Natural killer cell treated with Interleukin-12 subunit alpha and Interleukin-12 subunit beta and Interleukin-15 and Interleukin-18, amount 100 ng/mL, for 72 hours (primary cell): ENCODE measurements around the gene SNX30. TPM values are rescaled to one million over a fixed set of nuclear protein-coding genes. Genes with fewer than 3 reads are reported as not detected.
A peak's percentile ranks its signal among the peaks of the same experiment; 100 is the strongest.

Experiments used
- ATAC-seq, 2 donors: fragments of 150-1000 bp; cut with Tn5 transposase in 1 of 2; sonication (Bioruptor Pico), chemical (Tn5 transposase) in 1 of 2; 2 replicates each; pipeline ENCODE4 v1.10.0; 2021
- DNase-seq: peaks from one replicate; pipeline ENCODE4 v3.0.0; 2022; ENCODE audit warnings: low spot score
- H3K27ac Mint-ChIP-seq, 2 donors: 1 replicate in 1 of 2; 2 replicates in 1 of 2; pipeline ENCODE4 v1.8.0; 2022; ENCODE audit warnings: mixed read lengths in 2 of 2, mild to moderate bottlenecking in 1 of 2, moderate library complexity in 1 of 2
- H3K27me3 Mint-ChIP-seq, 2 donors: 1 replicate in 1 of 2; 2 replicates in 1 of 2; pipeline ENCODE4 v1.8.0; 2022; ENCODE audit warnings: mixed read lengths in 2 of 2
- H3K36me3 Mint-ChIP-seq: one replicate; pipeline ENCODE4 v1.8.0; 2022; ENCODE audit warnings: mixed read lengths
- H3K4me1 Mint-ChIP-seq, 2 donors: 1 replicate in 1 of 2; 2 replicates in 1 of 2; pipeline ENCODE4 v1.8.0; 2022; ENCODE audit warnings: low read depth in 2 of 2, mixed read lengths in 2 of 2, mild to moderate bottlenecking in 1 of 2
- H3K4me3 Mint-ChIP-seq: one replicate; pipeline ENCODE4 v1.8.0; 2022; ENCODE audit warnings: mixed read lengths
- H3K9me3 Mint-ChIP-seq: 2 replicates; pipeline ENCODE4 v1.8.0; 2022; ENCODE audit warnings: mixed read lengths
- total RNA-seq, 2 donors: library from RNA; stranded (reverse); gene quantifications; one replicate each; pipeline ENCODE4 v1.2.3, GENCODE V29; 2022

Gene SNX30
- total RNA-seq, 2 donors from 2014 or later = 6.1 to 6.2 TPM

DNA sequence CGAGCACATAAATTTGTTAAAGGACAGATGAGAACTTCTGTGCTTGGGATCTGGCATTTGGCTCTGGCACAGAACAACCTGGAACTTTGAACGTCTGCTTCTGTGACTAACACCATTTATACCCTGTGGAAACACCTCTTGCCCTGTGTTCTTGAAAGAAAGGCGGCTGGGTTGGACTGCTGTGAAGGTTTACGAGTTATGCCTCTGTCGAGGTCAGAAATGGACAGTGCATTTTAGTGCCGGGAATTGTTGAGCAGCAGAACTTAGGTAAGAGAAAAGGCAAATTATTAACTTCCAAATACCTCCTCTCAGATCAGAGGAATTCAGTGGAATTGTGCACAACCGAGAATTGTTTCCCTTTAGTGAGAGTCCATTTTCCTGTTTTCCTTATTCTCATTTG lies 18.6 kb upstream of the SNX30 start:
- no peaks in the 10 kb centered on the region for H3K4me1 Mint-ChIP-seq
- H3K36me3 Mint-ChIP-seq = no peaks in the 10 kb centered on the region
- no peak for DNase-seq
- H3K27me3 Mint-ChIP-seq = peaks cover 0 to 2% of the 10 kb centered on the region in 2 donors
- no peaks in the 10 kb centered on the region for H3K9me3 Mint-ChIP-seq
- no peak overlapping the region for H3K27ac Mint-ChIP-seq
- no peak for ATAC-seq
- H3K4me3 Mint-ChIP-seq = no peak overlapping the region

GRCh38 chr9:112734892-112735291 lies 15.7 kb upstream of the SNX30 start:
- ATAC-seq (no peak), DNase-seq (no peak)
- H3K27ac Mint-ChIP-seq = no peak overlapping the region
- no peaks in the 10 kb centered on the region for H3K36me3 Mint-ChIP-seq
- no peak overlapping the region for H3K4me3 Mint-ChIP-seq
- no peaks in the 10 kb centered on the region for H3K9me3 Mint-ChIP-seq
- H3K27me3 Mint-ChIP-seq = no peaks in the 10 kb centered on the region
- no peaks in the 10 kb centered on the region for H3K4me1 Mint-ChIP-seq

- peaks cover 4 to 12% of the 10 kb centered on the region in 2 donors for H3K4me1 Mint-ChIP-seq
- DNase-seq (no peak), ATAC-seq (no peak)
- no peaks in the 10 kb centered on the region for H3K36me3 Mint-ChIP-seq
- no peaks in the 10 kb centered on the region for H3K9me3 Mint-ChIP-seq
- no peak overlapping the region for H3K27ac Mint-ChIP-seq
- no peak overlapping the region for H3K4me3 Mint-ChIP-seq
- H3K27me3 Mint-ChIP-seq = no peaks in the 10 kb centered on the region
Measured at GRCh38 chr9:112743216-112743836, 7.2 kb upstream of the SNX30 start.

GRCh38 chr9:112744177-112744576 lies 6.4 kb upstream of the SNX30 start:
- H3K4me3 Mint-ChIP-seq = no peak overlapping the region
- DNase-seq (no peak), ATAC-seq (no peak)
- no peaks in the 10 kb centered on the region for H3K27me3 Mint-ChIP-seq
- H3K4me1 Mint-ChIP-seq = peaks cover 9 to 12% of the 10 kb centered on the region in 2 donors
- no peaks in the 10 kb centered on the region for H3K9me3 Mint-ChIP-seq
- H3K27ac Mint-ChIP-seq = no peak overlapping the region
- H3K36me3 Mint-ChIP-seq = no peaks in the 10 kb centered on the region

DNA sequence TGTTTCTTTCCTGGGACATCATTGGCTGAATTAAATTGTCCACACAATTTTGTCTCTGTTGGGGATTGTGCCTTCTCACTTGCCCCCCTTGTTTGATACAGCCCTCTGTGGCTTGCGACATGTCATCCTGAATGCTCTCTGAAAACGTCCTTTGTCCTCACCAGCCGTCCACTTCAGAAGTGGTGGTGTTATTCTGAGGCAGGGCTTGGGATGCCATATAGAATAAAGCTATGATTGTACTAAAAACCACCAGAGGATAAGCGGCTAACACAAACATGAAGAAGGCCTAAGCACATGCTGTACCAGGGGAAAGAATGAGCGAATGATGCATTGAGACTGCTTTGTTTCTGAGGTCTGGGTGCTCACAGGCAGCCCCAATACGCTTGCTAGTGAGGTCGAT lies 3.5 kb upstream of the SNX30 start:
- no peak overlapping the region for H3K27ac Mint-ChIP-seq
- no peaks in the 10 kb centered on the region for H3K9me3 Mint-ChIP-seq
- H3K4me1 Mint-ChIP-seq = peaks cover 22 to 29% of the 10 kb centered on the region in 2 donors
- DNase-seq (no peak), ATAC-seq (no peak)
- H3K4me3 Mint-ChIP-seq = no peak overlapping the region
- no peaks in the 10 kb centered on the region for H3K36me3 Mint-ChIP-seq
- no peaks in the 10 kb centered on the region for H3K27me3 Mint-ChIP-seq

DNA sequence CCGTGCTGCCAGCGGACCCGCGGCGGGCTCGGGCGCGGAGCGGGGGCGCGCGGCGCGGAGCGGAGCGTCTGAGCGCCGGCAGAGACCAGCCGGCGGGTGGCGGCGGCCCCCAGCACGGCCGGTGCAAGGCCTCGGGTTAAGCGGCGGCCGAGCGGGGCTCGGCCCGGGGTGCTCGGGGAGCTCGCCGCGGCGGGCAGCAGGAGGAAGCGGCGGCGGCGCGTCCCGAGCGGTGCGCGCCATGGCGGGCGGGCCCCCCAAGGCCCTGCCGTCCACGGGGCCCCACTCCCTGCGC lies 150 bp downstream of the SNX30 start:
- ATAC-seq (no peak), DNase-seq (no peak)
- H3K36me3 Mint-ChIP-seq = no peaks in the 10 kb centered on the region
- peak overlapping the region; percentile 90 for H3K4me3 Mint-ChIP-seq
- H3K27me3 Mint-ChIP-seq = no peaks in the 10 kb centered on the region
- H3K9me3 Mint-ChIP-seq = no peaks in the 10 kb centered on the region
- peak overlapping the region in 1 of 2 donors; percentile 94 for H3K27ac Mint-ChIP-seq
- peaks cover 43 to 61% of the 10 kb centered on the region in 2 donors for H3K4me1 Mint-ChIP-seq

DNA sequence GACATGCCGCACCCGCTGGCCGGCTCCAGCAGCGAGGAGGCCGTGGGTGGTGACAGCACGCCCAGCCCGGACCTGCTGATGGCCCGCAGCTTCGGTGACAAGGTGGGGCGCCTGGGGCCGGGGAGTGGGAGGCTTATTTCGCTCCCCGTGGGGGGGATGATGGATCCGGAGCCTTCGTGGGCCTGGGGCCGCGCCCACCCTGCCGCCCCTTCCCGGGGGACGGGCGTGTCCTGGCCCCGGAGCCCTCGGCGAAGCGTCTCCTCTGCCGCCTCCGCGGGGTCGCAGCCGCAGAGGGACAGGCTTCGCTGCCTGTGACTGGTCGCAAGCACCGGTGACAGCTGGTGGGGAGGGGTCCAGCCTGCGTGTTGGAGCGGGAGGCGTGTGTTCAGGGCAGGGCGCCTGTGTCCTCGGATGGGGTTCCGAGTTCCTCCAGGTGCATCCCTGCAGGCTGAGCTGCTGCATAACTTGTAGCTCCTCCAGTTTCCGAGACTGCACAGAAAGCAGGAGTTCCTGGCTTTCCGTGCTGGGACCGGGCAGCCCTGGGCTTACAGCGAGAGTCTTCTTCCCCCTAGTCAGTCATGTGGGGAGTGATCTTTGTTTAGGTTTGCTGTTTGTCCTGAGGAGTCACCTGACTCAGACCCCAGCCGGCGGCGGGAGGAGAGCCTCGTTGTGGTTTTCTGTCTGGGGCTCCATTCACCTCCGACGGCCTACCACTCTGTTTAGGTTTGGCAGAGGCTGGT lies 666 bp downstream of the SNX30 start:
- ATAC-seq = peak in 1 of 2 donors; percentile 10
- Mint-ChIP-seq H3K27me3 (no peaks in the 10 kb centered on the region), H3K36me3 (no peaks in the 10 kb centered on the region), H3K4me1 (peaks cover 43 to 66% of the 10 kb centered on the region in 2 donors), H3K27ac (peak overlapping the region; percentile 54 to 69), H3K4me3 (peak overlapping the region; percentile 88), H3K9me3 (no peaks in the 10 kb centered on the region)
- no peak for DNase-seq

- peaks cover 3% of the 10 kb centered on the region for H3K36me3 Mint-ChIP-seq
- peaks cover 48 to 78% of the 10 kb centered on the region in 2 donors for H3K4me1 Mint-ChIP-seq
- no peaks in the 10 kb centered on the region for H3K9me3 Mint-ChIP-seq
- H3K27me3 Mint-ChIP-seq = peaks cover 2 to 6% of the 10 kb centered on the region in 2 donors
- DNase-seq = no peak
- no peak for ATAC-seq
- H3K4me3 Mint-ChIP-seq = peak overlapping the region; percentile 88
- peak overlapping the region in 1 of 2 donors; percentile 54 for H3K27ac Mint-ChIP-seq
Measured at GRCh38 chr9:112752334-112753125, 2.0 kb downstream of the SNX30 start.

GRCh38 chr9:112753725-112754124 lies 3.2 kb downstream of the SNX30 start:
- Mint-ChIP-seq H3K36me3 (peaks cover 7% of the 10 kb centered on the region), H3K27me3 (peaks cover 8 to 11% of the 10 kb centered on the region in 2 donors), H3K9me3 (no peaks in the 10 kb centered on the region), H3K4me1 (peaks cover 53 to 80% of the 10 kb centered on the region in 2 donors), H3K4me3 (peak overlapping the region; percentile 65), H3K27ac (peak overlapping the region; percentile 1 to 53)
- ATAC-seq (no peak), DNase-seq (no peak)

DNA sequence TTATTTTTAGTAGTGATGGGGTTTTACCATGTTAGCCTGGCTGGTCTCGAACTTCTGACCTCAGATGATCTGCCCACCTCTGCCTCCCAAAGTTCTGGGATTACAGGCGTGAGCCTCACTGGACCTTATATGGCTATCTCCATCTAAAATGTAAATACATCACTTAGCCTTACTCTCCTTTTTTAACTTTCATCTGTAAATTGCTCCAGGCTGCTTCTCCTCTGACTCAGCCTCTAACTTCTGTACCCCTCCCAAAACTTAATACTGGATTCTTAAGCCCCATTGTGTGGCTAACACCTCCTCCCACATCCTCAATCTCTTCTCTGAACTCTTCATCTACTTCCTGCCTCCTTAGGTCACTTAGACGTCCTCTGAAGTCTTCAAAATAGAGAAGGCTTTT lies 4.0 kb downstream of the SNX30 start:
- peak overlapping the region; percentile 78 for H3K4me3 Mint-ChIP-seq
- H3K36me3 Mint-ChIP-seq = peaks cover 7% of the 10 kb centered on the region
- ATAC-seq (peak; percentile 61 to 73), DNase-seq (peak; percentile 75)
- H3K9me3 Mint-ChIP-seq = no peaks in the 10 kb centered on the region
- peaks cover 53 to 78% of the 10 kb centered on the region in 2 donors for H3K4me1 Mint-ChIP-seq
- H3K27me3 Mint-ChIP-seq = peaks cover 10 to 11% of the 10 kb centered on the region in 2 donors
- H3K27ac Mint-ChIP-seq = peak overlapping the region; percentile 60 to 65

DNA sequence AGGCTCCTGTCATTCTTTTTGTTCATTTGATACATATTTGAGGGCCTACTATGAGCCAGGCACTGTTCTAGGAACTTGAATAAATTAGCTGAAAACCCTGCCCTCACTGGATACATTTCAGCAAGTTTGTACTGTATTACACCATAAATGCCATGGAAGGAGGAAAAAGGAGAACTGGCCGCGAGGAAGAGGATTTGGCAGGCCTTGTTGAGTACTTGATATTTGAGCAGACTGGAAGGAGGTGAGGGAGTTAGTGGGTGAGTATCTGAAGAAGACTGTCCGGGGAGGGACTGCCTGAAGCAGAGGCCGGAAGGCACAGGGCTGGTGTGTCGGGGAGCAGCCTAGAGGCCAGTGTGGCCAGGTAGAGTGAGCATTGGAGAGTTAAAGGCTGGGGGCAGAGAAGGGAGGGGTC lies 4.5 kb downstream of the SNX30 start:
- peak overlapping the region; percentile 78 for H3K4me3 Mint-ChIP-seq
- no peaks in the 10 kb centered on the region for H3K9me3 Mint-ChIP-seq
- DNase-seq (no peak), ATAC-seq (no peak)
- peaks cover 56 to 77% of the 10 kb centered on the region in 2 donors for H3K4me1 Mint-ChIP-seq
- H3K27me3 Mint-ChIP-seq = peaks cover 10 to 11% of the 10 kb centered on the region in 2 donors
- peaks cover 7% of the 10 kb centered on the region for H3K36me3 Mint-ChIP-seq
- peak overlapping the region; percentile 60 to 65 for H3K27ac Mint-ChIP-seq

DNA sequence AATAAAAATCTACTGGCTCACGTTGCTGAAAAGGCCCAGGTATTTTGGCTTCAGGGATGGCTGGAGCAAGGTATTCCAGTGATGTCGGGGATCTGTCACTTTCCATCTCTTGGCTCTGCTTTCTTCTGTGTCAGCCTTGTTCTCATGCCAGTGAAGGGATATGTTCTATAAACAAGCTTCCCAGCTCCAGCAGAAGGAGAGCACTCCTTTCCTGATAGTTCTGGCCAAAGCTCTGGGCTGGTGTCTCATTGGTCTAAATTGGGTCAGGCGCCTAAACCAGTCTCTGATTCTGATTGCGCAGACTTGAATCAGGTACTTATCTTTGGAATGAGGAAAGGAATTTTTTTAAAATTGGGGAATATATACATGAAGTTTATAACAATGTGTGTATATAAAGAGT lies 5.1 kb downstream of the SNX30 start:
- H3K4me1 Mint-ChIP-seq = peaks cover 58 to 79% of the 10 kb centered on the region in 2 donors
- no peak overlapping the region for H3K4me3 Mint-ChIP-seq
- ATAC-seq (no peak), DNase-seq (no peak)
- H3K36me3 Mint-ChIP-seq = peaks cover 7% of the 10 kb centered on the region
- H3K9me3 Mint-ChIP-seq = no peaks in the 10 kb centered on the region
- peaks cover 10 to 11% of the 10 kb centered on the region in 2 donors for H3K27me3 Mint-ChIP-seq
- H3K27ac Mint-ChIP-seq = peak overlapping the region; percentile 60 to 65

DNA sequence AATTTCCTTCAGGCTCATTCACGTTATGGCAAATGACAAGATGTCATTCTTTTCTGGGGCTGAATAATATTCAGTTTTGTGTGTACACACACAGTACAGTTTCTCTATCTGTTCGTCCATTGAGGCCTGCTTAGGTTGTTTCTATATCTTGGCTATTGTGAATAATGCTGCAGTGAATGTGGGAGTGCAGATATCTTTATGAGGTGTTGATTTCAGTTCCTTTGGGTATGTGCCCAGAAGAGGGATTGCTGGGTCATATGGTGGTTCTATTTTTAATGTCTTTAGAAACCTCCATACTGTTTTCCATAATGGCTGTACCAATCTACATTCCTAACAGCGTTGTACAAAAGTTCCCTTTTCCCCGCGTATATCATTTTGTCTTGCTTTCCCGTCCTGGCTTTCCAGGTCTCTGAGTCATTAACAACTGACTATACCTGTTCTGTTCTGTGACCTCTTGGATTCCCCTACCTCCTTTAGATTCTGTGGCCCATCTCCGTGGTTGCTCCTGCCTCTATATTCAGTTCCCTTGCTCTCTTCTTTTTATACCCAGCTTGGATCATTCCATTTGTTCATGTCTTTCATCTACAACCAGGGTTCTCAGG lies 6.8 kb downstream of the SNX30 start:
- H3K27ac Mint-ChIP-seq = no peak overlapping the region
- ATAC-seq (no peak), DNase-seq (no peak)
- peaks cover 7% of the 10 kb centered on the region for H3K36me3 Mint-ChIP-seq
- peaks cover 58 to 80% of the 10 kb centered on the region in 2 donors for H3K4me1 Mint-ChIP-seq
- no peaks in the 10 kb centered on the region for H3K9me3 Mint-ChIP-seq
- H3K27me3 Mint-ChIP-seq = peaks cover 10 to 11% of the 10 kb centered on the region in 2 donors
- H3K4me3 Mint-ChIP-seq = no peak overlapping the region
